Gastroesophageal sphincter (tissue), 3 donors: ENCODE measurements around the gene ABHD2.

Experiments used
- POLR2A ChIP-seq, 2 donors: fragments of 450-650 bp; IDR thresholded peaks; one replicate each; pipeline ENCODE4 v1.6.1; 2017; ENCODE audit warnings: antibody characterized with exemption in 2 of 2, mild to moderate bottlenecking in 2 of 2, moderate library complexity in 1 of 2
- POLR2AphosphoS5 ChIP-seq: sonication (generic); formaldehyde crosslinking; IDR thresholded peaks from one replicate; pipeline ENCODE4 v1.6.1; 2017; ENCODE audit warnings: antibody characterized with exemption
- TF ChIP-seq, protein P1 (sequence below), 4 experiments: fragments of 200-600 bp in 2 of 4; fragments of 450-650 bp in 2 of 4; sonication (generic) in 1 of 4; IDR thresholded peaks; one replicate each; pipeline ENCODE4 v1.5.1; 2017 to 2019; ENCODE audit warnings: antibody characterized with exemption in 4 of 4, mild to moderate bottlenecking in 2 of 4, moderate library complexity in 2 of 4

DNA sequence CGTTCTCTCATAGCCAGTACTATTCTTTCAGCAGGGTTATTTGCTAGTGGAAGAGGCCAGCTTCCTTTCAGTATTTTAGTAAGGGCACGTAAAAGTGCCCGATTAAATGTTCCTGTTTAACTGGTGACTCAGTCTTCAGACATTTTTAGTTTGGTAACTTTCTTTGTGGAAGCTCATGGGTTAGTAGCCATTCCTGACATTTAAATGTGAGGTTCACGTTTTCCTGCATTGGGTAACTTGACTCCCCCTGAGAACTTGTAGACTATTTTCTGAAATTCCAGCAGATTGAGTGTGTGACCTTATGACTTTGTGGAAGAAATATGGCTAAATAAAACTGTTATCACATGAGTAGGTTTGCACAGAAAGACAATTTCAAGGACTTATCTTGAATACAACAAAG lies 16.9 kb downstream of the ABHD2 start:
- TF ChIP-seq, protein P1, sequence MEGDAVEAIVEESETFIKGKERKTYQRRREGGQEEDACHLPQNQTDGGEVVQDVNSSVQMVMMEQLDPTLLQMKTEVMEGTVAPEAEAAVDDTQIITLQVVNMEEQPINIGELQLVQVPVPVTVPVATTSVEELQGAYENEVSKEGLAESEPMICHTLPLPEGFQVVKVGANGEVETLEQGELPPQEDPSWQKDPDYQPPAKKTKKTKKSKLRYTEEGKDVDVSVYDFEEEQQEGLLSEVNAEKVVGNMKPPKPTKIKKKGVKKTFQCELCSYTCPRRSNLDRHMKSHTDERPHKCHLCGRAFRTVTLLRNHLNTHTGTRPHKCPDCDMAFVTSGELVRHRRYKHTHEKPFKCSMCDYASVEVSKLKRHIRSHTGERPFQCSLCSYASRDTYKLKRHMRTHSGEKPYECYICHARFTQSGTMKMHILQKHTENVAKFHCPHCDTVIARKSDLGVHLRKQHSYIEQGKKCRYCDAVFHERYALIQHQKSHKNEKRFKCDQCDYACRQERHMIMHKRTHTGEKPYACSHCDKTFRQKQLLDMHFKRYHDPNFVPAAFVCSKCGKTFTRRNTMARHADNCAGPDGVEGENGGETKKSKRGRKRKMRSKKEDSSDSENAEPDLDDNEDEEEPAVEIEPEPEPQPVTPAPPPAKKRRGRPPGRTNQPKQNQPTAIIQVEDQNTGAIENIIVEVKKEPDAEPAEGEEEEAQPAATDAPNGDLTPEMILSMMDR (IDR thresholded peaks at IDR 0.05): no peak
- no peak for TF ChIP-seq POLR2A (IDR thresholded peaks at IDR 0.05)
- TF ChIP-seq POLR2AphosphoS5: peak; percentile 87
